HG02870 (cell line): Measurements from ENCODE around the gene RAD51B.

Experiments
- ATAC-seq: cut with Tn5 transposase; IDR thresholded peaks from one replicate; pipeline ENCODE4 v1.9.1; 2021; ENCODE audit warnings: mild to moderate bottlenecking, moderate library complexity; ENCODE audit not compliant: unreplicated experiment

The RAD51B gene

GRCh38 chr14:68527329-68527851 is 707.8 kb downstream of the RAD51B start:
- ATAC-seq = no peak

GRCh38 chr14:68528040-68528687 is 708.6 kb downstream of the RAD51B start:
- no peak for ATAC-seq

GRCh38 chr14:68530443-68530842 is 710.9 kb downstream of the RAD51B start:
- ATAC-seq = no peak

DNA sequence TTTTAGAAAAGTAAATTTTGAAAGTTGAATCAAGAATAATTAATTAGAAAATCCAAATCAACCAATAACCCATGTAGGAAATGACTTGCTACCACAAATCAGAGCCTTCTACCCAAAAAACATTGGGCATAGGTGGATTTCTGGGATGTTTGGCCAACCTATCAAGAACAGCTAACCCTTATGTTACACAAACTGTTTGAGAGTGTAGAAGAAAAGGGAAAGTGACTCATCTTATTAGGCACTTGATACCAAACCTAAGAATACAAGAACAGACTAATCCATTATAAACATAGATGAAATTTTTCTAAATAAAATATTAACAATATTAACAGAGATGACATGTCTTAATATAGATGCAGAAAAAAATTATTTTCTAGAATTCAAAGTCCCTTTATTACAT is 712.9 kb downstream of the RAD51B start:
- ATAC-seq = no peak

DNA sequence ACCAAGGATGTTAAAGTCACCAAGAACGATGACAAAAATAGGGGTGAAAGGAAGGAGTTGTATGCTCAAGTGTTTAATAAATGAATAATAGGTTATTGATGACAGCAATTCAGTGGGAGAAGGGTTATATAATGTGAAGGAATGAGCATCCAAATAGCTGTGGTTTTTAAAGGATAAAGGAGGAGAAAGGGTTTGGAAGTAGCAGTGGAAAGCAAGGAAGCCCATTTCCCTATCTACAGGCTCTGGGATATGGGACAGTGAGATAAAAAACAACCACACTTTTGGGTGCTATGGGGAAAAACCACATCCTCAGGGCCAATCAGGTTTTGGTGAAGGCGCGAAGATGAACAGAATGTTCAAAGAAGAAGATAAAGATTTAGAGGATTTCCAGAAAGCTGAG is 714.7 kb downstream of the RAD51B start:
- ATAC-seq = no peak

DNA sequence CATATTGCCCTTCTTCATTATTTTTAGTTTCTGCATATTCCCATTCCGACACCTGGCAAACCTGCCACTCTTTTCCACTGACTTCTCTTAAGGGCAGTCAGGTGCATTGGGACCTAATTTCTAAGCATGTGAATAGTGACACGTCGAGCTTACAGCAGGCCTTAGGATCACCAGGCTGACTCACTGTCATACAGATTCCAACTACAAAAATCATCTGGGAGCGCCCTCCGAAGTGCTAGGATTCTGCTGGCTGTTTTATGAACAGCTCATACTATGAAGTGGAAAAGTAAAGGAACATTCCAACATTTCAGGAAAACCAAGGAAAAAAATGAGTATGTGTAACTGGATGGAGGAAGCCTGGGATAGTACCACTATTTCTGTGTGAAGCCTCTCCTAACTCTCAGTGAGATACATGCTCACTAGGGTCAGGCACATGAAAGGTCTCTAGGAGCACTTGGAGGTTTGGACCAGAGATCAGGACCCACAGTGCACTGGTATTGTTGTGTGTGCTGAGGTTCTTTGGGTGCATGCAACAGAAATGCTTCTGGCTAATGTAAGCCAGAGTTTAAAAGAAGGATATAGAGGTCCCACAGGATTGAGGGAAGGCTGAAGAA is 715.9 kb downstream of the RAD51B start:
- no peak for ATAC-seq

DNA sequence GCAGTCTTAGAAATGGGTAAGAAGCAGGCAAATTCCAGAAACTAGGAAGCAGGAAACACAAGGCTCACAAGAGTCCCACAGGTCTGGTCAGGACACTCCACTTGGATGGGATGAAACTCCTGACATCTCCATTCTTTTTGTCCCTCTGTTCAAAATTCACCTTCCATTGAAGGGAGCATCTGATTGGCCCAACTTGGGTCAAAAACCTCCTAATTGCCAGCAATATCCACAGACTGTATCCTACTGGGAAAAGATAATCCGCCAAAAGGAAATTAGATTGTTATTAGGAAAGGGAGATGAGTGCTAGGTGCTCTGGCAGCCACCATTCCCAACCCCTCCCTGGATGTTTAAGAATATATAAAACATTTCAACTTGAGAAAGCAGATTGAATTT is 716.4 kb downstream of the RAD51B start:
- ATAC-seq = no peak

DNA sequence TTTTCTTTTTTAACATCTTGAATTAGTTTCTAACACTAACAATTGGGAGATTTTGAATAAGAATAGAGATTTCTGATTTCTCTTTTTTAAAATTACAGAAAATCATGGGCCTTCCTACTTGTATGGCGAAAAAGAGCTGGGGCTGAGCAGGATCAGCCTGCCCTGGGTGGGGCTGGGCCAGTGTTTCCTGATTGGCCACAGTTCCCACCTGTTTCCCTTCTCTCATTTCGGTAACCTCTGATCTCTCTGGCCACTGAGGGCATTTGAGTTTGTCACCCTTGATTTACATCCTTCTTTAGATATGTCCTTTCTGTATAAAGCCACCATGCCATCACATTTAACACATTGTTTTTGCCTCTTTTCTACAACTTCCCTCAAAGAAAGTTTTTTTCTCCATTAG is 719.1 kb downstream of the RAD51B start:
- no peak for ATAC-seq

DNA sequence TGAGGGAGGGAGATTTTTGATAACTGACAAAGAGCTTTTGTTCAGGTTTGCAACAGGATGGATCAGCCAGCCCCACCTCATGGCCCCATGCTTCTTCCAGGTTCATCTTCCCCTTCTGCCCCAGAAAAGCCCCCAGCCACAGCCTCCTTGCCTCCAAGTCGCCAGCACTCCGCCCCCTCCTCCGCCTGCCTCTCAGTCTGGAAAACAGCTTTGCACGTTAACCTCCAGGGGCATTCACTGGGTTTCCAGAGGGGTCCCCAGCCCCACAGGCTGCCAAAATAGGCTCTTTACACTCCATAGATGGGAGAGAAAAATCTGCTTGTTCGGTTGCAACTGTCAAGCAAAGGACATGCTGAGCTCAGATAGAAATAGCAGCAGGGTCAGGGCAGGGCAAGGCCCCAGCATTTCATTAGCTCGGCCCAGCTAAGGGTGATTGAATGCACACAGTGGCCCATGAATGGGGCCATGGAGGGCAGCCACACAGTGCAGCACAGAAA is 719.7 kb downstream of the RAD51B start:
- no peak for ATAC-seq

DNA sequence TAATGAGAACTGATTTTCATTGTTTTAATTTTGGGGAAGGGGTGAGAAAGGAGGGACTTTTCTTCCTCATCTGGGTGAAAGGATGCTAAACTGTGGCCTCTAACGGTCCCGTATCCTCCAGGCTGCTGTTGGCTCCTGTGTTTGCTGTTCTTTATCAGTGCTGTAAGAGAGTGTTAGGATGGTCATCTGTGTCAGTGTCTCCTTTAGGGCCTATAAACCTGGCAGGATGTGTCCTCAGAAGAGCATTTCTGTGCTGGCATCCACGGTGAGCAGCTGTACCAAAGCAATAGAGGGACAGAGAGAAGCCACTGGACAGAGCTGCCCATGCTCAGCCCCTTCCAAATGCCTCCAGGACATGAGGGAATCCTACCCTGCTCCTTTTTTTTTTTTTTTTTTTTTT is 720.2 kb downstream of the RAD51B start:
- no peak for ATAC-seq

DNA sequence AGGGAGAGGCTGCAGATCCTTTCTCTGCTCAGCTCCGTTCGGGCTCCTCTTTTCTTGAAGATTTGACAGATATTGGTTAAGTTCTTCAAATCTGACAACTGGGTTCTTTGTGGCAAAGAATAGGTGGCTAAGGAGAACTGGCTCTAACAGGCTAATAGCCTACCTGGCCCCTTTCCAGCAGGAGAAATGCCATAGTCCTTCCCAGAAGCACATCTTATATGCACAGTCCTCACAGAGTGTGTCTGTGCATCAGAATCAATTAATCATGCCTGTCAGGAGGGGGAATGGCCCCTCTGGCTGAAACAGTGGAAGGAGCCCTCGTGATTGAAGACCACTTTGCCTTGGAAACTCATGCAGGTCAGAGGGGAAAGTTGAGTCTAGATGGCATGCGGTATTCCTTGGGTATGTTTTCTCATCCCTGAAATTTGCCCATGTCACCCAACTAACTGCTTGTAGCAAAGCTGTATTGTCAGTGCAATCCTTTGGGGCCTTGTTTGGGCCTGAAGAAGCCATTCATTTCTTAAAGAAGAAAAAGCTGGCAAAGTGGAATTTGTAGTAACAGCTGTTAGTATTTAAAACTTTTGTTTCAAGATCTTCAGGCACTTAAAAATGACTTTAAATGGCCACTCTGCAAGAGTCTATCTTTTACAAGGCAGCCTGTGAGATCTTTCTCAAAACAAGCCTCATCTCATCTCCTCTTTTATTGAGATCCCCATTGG is 721.8 kb downstream of the RAD51B start:
- ATAC-seq = no peak

DNA sequence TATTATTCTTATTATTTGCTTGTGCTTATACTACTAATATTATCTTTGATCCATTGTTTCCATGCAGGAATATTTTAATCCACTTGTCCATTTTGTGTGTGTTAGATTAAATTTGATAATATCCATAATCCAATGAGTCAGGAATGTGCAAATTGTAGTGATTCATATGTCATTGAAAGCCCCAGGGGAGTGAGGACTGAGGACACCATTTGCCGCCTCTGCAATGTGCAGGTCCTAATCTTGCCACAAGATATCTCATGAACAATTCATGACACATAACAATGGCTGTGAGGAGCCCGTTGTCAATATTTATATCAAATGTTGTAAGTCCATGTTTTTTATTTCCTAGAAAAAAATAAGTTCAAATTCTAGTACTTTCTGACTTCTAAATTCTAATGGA is 722.8 kb downstream of the RAD51B start:
- no peak for ATAC-seq

- no peak for ATAC-seq
Measured at GRCh38 chr14:68543516-68543915, 723.9 kb downstream of the RAD51B start.

- ATAC-seq = no peak
Measured at GRCh38 chr14:68544081-68544892, 724.7 kb downstream of the RAD51B start.

- no peak for ATAC-seq
Measured at GRCh38 chr14:68546839-68547238, 727.3 kb downstream of the RAD51B start.

GRCh38 chr14:68547305-68548193 is 728.0 kb downstream of the RAD51B start:
- ATAC-seq = no peak

- ATAC-seq = no peak
Measured at GRCh38 chr14:68548194-68549076, 728.9 kb downstream of the RAD51B start.

- ATAC-seq = no peak
Measured at GRCh38 chr14:68550338-68550715, 730.7 kb downstream of the RAD51B start.

- no peak for ATAC-seq
Measured at GRCh38 chr14:68551045-68551683, 731.6 kb downstream of the RAD51B start.
